Measurements from ENCODE around the gene KRTAP10-5.
"Not testable (repeated sequence)": the region's sequence is repeated elsewhere in the genome, so short reads cannot be mapped to it uniquely, and the experiment has no call there.

Gene KRTAP10-5

GRCh38 chr21:44568667-44569556 lies 11.5 kb downstream of the KRTAP10-5 start:
- peak; percentile 3 for DNase-seq

GRCh38 chr21:44568261-44568660 lies 12.1 kb downstream of the KRTAP10-5 start:
- no peak for DNase-seq

- DNase-seq = no peak
These were observed 12.8 kb downstream of the KRTAP10-5 start for GRCh38 chr21:44567481-44568171.

- DNase-seq = no peak
These were observed 14.0 kb downstream of the KRTAP10-5 start for GRCh38 chr21:44566403-44566802.

GRCh38 chr21:44564886-44565598 lies 15.4 kb downstream of the KRTAP10-5 start:
- DNase-seq = no peak

- no peak for DNase-seq
These were observed 16.3 kb downstream of the KRTAP10-5 start for GRCh38 chr21:44564099-44564498.

GRCh38 chr21:44558695-44559094 lies 21.7 kb downstream of the KRTAP10-5 start, which contains the start of gene KRTAP10-3:
Gene KRTAP10-3, minus strand, starts transcription at chr21:44558795. Its CDS starts 80 bp downstream, at chr21:44558715.
- no peak for DNase-seq

- DNase-seq = not testable (repeated sequence)
These were observed 22.1 kb downstream of the KRTAP10-5 start for GRCh38 chr21:44558329-44558675.

- no peak for DNase-seq
These were observed 22.7 kb downstream of the KRTAP10-5 start for GRCh38 chr21:44557491-44558328.

GRCh38 chr21:44556879-44557278 lies 23.5 kb downstream of the KRTAP10-5 start:
- DNase-seq = no peak

- DNase-seq = no peak
These were observed 25.1 kb downstream of the KRTAP10-5 start for GRCh38 chr21:44555200-44555875.

GRCh38 chr21:44552681-44553080 lies 27.7 kb downstream of the KRTAP10-5 start:
- no peak for DNase-seq

GRCh38 chr21:44552136-44552535 lies 28.3 kb downstream of the KRTAP10-5 start:
- DNase-seq = no peak

GRCh38 chr21:44551340-44551961 lies 29.0 kb downstream of the KRTAP10-5 start, which contains the start of gene KRTAP10-2:
Gene KRTAP10-2, minus strand, starts transcription at chr21:44551505. Its CDS starts 47 bp downstream, at chr21:44551458.
- DNase-seq = no peak

GRCh38 chr21:44550807-44551206 lies 29.6 kb downstream of the KRTAP10-5 start:
- no peak for DNase-seq

GRCh38 chr21:44550285-44550684 lies 30.1 kb downstream of the KRTAP10-5 start:
- not testable (repeated sequence) for DNase-seq

GRCh38 chr21:44549525-44550211 lies 30.7 kb downstream of the KRTAP10-5 start:
- no peak for DNase-seq

GRCh38 chr21:44548922-44549321 lies 31.5 kb downstream of the KRTAP10-5 start:
- DNase-seq = no peak

GRCh38 chr21:44548381-44548780 lies 32.0 kb downstream of the KRTAP10-5 start:
- DNase-seq = no peak

- no peak for DNase-seq
These were observed 32.6 kb downstream of the KRTAP10-5 start for GRCh38 chr21:44547656-44548331.

All from NCI-H748 treated with DMSO at 0.1 percent for 48 hours (cell line).